Activated naive CD4-positive, alpha-beta T cell treated with anti-CD3 and anti-CD28 coated beads, Interleukin-2, amount 10 ng/mL, durations not matched to agents 7 days and 5 days (primary cell): ENCODE results near the gene SLC35E2B.
"Not testable (repeated sequence)": the region's sequence is repeated elsewhere in the genome, so short reads cannot be mapped to it uniquely, and the experiment has no call there.

Experiments used
- CTCF ChIA-PET: fragments of 350-600 bp; sonication (Branson Sonifier 250); formaldehyde crosslinking; loops from one replicate; lab custom pipeline; 2021; ENCODE audit warnings: antibody characterized with exemption; lab: Charles Lee
- DNase-seq: peaks from one replicate; pipeline ENCODE4 v3.0.0-alpha.2; 2020
- H3K27ac Mint-ChIP-seq: one replicate; pipeline ENCODE4 v1.8.0; 2021; ENCODE audit warnings: mild to moderate bottlenecking, moderate library complexity, mixed read lengths
- H3K27me3 Mint-ChIP-seq: one replicate; pipeline ENCODE4 v1.8.0; 2021; ENCODE audit warnings: mild to moderate bottlenecking, mixed read lengths
- H3K36me3 Mint-ChIP-seq: one replicate; pipeline ENCODE4 v1.8.0; 2021; ENCODE audit warnings: mixed read lengths
- H3K4me1 Mint-ChIP-seq: one replicate; pipeline ENCODE4 v1.8.0; 2021; ENCODE audit warnings: mixed read lengths
- H3K4me3 Mint-ChIP-seq: one replicate; pipeline ENCODE4 v1.8.0; 2021; ENCODE audit warnings: mild to moderate bottlenecking, moderate library complexity, mixed read lengths
- H3K9me3 Mint-ChIP-seq: one replicate; pipeline ENCODE4 v1.8.0; 2021; ENCODE audit warnings: mixed read lengths

Gene SLC35E2B

DNA sequence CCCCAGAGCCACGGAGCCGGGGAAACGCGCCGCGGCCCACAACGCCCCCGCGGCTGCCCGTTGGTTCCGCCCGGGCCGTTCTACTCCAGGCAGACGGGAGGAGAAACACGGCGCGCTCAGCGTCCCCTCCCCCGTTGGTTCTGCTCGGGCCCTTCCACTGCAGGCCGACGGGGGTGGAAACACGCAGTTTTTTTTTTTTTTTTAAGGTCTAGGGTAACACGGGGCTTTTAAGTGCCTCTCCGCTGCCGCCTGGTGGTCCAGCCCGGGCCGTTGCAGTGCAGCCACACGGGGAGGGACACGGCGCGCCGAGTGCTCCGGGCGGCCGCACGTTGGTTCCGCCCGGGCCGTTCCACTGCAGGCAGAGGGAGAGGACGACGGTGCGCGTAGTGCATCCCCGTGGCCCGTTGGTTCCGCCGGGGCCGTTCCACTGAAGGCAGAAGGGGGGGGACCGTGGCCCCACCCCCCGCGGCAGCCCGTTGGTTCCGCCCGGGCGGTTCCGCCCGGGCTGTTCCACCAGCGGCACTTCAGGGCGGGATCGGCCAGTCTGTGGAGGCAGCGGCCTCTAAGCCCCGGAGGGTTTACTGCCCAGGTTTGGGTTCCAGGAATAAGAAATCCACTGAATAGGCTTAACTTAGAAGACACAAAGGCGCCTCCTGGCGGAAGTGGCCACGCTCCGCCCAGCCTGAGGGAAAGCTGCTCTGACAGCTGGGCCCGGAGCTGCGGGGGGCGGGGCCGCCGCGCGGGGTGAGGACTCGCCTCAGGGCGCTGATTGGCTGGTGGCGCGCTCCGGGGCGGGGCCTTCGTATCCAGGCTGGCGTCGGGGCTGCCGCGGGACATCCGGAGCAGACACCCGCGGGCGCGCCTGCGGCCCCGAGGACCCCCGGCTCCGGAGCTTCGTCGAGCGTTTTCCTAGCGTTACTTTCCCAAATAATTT is at the start of gene SLC35E2B:
TSS of gene SLC35E2B (minus strand) at position 82 of the 934 bp plus-strand sequence. CDS start 16,096 bp downstream, outside the sequence.
- Mint-ChIP-seq H3K4me1 (peaks cover 17% of the 10 kb centered on the region), H3K27ac (peak within 1 kb of the TSS; percentile 98), H3K4me3 (peak within 1 kb of the TSS; percentile 78)
- H3K27me3 Mint-ChIP-seq, CTCF ChIA-PET, H3K9me3 Mint-ChIP-seq, H3K36me3 Mint-ChIP-seq: not testable (repeated sequence)
- DNase-seq, result peak; percentile 95

DNA sequence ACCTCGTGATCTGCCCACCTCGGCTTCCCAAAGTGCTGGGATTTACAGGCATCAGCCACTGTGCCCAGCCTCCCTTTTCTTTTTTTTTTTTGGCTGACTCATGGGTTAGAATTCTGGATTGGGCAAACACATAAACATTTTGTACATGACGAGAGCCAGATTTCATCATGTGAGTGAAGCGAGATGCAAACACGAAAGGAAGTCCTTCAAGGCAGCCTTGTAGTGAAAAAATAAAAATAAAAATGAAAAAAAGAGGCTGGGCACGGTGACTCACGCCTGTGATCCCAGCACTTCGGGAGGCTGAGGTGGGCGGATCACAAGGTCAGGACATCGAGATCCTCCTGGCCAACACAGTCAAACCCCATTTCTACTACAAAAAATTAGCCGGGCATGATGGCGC is 48.4 kb upstream of the SLC35E2B start:
- H3K36me3 Mint-ChIP-seq, DNase-seq, H3K4me3 Mint-ChIP-seq, CTCF ChIA-PET, H3K27me3 Mint-ChIP-seq, H3K27ac Mint-ChIP-seq, H3K9me3 Mint-ChIP-seq, H3K4me1 Mint-ChIP-seq: not testable (repeated sequence)

DNA sequence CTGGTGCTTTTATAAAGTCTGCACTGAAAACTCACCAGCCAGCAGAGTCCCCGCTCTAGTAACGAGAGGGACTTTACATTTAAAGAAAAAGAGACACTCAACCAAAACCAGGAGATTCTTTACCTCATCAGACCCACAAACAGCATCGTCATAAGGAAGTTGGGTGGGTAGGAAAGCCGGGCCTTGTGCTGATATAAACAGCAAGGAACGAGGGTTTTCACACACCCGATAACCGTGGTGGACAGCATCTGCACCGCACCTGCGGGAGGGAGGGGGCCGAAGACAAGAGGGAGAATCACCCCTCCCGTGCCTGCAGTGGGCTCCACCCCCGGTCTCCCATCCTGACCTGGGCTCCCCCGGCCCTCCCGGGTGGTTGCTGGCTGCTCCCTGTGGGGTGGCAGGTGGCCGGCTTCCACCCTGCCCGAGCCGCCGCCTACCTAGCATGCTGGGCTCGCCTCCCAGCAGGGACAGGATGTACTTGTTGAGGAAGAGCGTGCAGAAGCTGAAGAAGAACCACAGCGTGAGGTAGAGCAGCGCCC is 46.3 kb upstream of the SLC35E2B start:
- DNase-seq, CTCF ChIA-PET, H3K4me3 Mint-ChIP-seq, H3K27ac Mint-ChIP-seq, H3K9me3 Mint-ChIP-seq, H3K4me1 Mint-ChIP-seq, H3K27me3 Mint-ChIP-seq: not testable (repeated sequence)
- H3K36me3 Mint-ChIP-seq, result peaks cover 14% of the 10 kb centered on the region

GRCh38 chr1:1737675-1738590 is 45.3 kb upstream of the SLC35E2B start:
- peaks cover 12% of the 10 kb centered on the region for H3K36me3 Mint-ChIP-seq
- H3K9me3 Mint-ChIP-seq, H3K4me1 Mint-ChIP-seq, CTCF ChIA-PET, H3K27me3 Mint-ChIP-seq, H3K4me3 Mint-ChIP-seq, H3K27ac Mint-ChIP-seq, DNase-seq: not testable (repeated sequence)

DNA sequence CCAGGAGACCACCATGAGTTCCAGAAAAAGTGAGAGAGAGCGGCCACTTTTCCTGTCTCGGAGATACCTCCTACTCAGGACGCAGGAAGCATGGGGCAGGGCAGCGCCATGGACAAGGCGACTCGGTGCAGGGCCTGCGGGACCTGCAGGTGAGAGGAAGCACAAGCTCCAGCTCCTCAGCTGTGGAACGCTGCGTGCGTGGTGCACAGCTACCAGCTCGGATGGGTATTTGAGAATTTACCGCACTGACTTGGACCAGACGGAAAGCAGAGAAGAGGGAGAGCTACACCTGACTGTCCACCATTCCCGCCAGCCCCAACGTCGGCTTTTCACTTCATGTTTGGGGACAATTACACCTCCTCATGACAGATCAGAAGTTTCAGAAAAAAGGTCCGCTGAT is 39.8 kb upstream of the SLC35E2B start:
- CTCF ChIA-PET, result no interaction called here
- peaks cover 26% of the 10 kb centered on the region for H3K36me3 Mint-ChIP-seq
- no peak for DNase-seq
- no peaks in the 10 kb centered on the region for H3K27me3 Mint-ChIP-seq
- no peaks in the 10 kb centered on the region for H3K9me3 Mint-ChIP-seq
- peak overlapping the region; percentile 24 for H3K27ac Mint-ChIP-seq
- H3K4me3 Mint-ChIP-seq, result no peak overlapping the region
- H3K4me1 Mint-ChIP-seq, result peaks cover 16% of the 10 kb centered on the region

GRCh38 chr1:1730870-1731269 is 38.3 kb upstream of the SLC35E2B start:
- H3K4me1 Mint-ChIP-seq, result peaks cover 23% of the 10 kb centered on the region
- CTCF ChIA-PET, result no interaction called here
- H3K36me3 Mint-ChIP-seq, result peaks cover 28% of the 10 kb centered on the region
- peak overlapping the region; percentile 3 for H3K27ac Mint-ChIP-seq
- no peaks in the 10 kb centered on the region for H3K27me3 Mint-ChIP-seq
- H3K9me3 Mint-ChIP-seq, result no peaks in the 10 kb centered on the region
- DNase-seq, result no peak
- no peak overlapping the region for H3K4me3 Mint-ChIP-seq

DNA sequence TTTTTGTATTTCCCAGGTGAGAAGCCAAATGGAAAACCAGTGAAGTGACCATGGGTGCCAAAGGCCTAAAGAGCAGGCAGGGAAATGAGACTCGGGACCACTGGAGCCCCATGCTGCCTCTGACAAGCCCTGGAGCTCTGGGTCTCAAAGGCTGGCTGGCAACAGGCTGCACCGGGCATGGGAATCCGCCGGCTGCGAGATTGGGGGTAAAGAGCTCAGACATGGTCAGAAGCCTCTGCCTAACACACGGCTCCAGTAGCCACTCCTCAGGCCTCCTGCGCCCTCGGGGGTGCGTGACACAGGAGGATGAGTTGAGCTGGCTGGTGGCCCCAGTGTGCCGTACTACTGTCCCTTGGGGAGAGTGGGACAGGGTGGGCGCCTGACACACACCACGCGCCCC is 37.6 kb upstream of the SLC35E2B start:
- H3K9me3 Mint-ChIP-seq, H3K27me3 Mint-ChIP-seq, CTCF ChIA-PET, H3K4me3 Mint-ChIP-seq, DNase-seq: not testable (repeated sequence)
- Mint-ChIP-seq H3K27ac (peak overlapping the region; percentile 100), H3K4me1 (peaks cover 23% of the 10 kb centered on the region), H3K36me3 (peaks cover 24% of the 10 kb centered on the region)

DNA sequence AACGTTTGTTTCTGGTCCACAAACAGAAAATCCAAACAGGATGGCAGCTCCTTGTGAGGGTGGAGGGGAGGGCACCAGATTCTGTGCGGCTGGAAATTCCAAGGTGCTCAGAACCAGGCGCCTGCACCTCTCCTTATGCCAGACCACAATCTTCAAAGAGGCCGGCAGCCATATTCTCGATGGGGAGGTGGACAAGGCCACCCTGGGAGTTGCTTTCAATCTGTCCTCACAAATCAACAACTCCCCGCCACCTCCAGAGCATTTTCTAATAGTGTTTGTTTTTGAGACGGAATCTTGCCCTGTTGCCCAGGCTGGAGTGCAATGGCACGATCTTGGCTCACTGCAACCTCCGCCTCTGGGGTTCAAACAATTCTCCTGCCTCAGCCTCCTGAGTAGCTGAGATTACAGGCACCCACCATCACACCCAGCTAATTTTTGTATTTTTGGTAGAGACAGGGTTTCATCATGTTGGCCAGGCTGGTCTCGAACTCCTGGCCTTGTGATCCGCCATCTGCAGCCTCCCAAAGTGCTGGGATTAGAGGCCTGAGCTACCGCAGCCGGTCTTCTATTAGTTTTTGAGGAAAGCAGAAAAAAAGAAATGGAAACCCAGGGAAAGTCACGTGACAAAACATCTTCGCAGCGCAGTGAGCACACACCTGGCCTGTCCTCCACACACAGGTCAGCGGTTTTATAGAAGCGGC is 36.7 kb upstream of the SLC35E2B start:
- DNase-seq, CTCF ChIA-PET, H3K9me3 Mint-ChIP-seq, H3K27me3 Mint-ChIP-seq: not testable (repeated sequence)
- H3K27ac Mint-ChIP-seq, result peak overlapping the region; percentile 100
- H3K36me3 Mint-ChIP-seq, result peaks cover 27% of the 10 kb centered on the region
- peaks cover 27% of the 10 kb centered on the region for H3K4me1 Mint-ChIP-seq
- peak overlapping the region; percentile 68 for H3K4me3 Mint-ChIP-seq

- H3K4me3 Mint-ChIP-seq, result peak overlapping the region; percentile 68
Measured at GRCh38 chr1:1728308-1729005, 35.9 kb upstream of the SLC35E2B start.

GRCh38 chr1:1727131-1727651 is 34.6 kb upstream of the SLC35E2B start:
- CTCF ChIA-PET, H3K9me3 Mint-ChIP-seq, H3K27me3 Mint-ChIP-seq, DNase-seq, H3K4me3 Mint-ChIP-seq: not testable (repeated sequence)
- H3K36me3 Mint-ChIP-seq, result peaks cover 22% of the 10 kb centered on the region
- peak overlapping the region; percentile 78 for H3K27ac Mint-ChIP-seq
- H3K4me1 Mint-ChIP-seq, result peaks cover 27% of the 10 kb centered on the region

More at GRCh38 chr1:1728308-1729005, 35.9 kb upstream of the SLC35E2B start:
- H3K27me3 Mint-ChIP-seq, CTCF ChIA-PET, H3K9me3 Mint-ChIP-seq: not testable (repeated sequence)
- peaks cover 27% of the 10 kb centered on the region for H3K4me1 Mint-ChIP-seq
- H3K27ac Mint-ChIP-seq, result peak overlapping the region; percentile 100
- H3K36me3 Mint-ChIP-seq, result peaks cover 26% of the 10 kb centered on the region
- DNase-seq, result peak; percentile 73

- Mint-ChIP-seq H3K27ac (peak overlapping the region; percentile 78), H3K4me3 (peak overlapping the region; percentile 43), H3K4me1 (peaks cover 31% of the 10 kb centered on the region), H3K36me3 (peaks cover 25% of the 10 kb centered on the region)
- DNase-seq, H3K27me3 Mint-ChIP-seq, H3K9me3 Mint-ChIP-seq, CTCF ChIA-PET: not testable (repeated sequence)
Measured at GRCh38 chr1:1726088-1726487, 33.5 kb upstream of the SLC35E2B start.

DNA sequence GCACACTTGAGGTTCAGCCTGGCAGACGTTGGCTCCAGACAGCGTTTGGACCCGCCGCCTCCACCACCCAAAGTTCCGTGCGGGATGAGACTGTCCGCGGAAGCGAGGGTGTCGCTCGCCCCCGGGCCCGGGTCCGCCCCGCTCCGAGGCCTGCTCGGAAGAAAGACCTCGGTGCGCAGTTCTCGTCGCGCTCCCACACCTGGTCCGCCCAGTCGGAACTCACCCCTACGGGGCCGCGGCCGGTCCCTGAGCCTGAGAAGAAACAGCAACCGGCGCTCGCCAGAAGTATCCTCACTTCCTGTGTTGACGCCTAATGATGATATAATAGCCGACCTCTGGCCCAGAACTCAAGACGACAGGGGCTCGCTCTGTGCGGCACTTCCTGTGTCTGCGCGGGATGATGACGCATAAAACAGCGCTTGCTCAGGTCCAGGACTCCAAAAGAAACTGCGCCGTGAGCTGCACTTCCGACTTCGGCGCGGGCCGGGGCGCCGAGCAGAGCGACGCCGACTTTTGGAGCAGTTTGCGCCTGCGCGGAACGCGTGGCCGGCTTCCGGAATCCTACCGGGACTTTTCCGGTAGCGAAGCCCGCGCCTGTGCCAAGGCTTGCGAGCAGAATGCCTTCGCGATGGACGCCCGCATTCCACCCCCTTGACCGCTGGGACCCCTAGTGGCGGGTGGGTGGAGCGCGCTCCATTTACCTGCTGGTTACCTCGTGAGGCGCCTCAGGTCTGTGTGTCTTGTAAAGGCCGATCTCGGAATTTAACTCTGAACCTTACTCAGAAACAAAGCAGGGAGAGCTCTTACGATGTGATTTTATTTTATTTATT is 31.7 kb upstream of the SLC35E2B start, which contains the start of gene CDK11A:
TSS of gene CDK11A (minus strand) at position 323 of the 830 bp plus-strand sequence. CDS start 1,539 bp downstream, outside the sequence.
- Mint-ChIP-seq H3K4me3 (peak within 1 kb of the TSS; percentile 93), H3K4me1 (peaks cover 28% of the 10 kb centered on the region), H3K36me3 (peaks cover 25% of the 10 kb centered on the region), H3K27ac (peak within 1 kb of the TSS; percentile 99)
- H3K27me3 Mint-ChIP-seq, H3K9me3 Mint-ChIP-seq: not testable (repeated sequence)
- CTCF ChIA-PET, result interaction anchor here (0.7 kb wide), 1 partner anchor 181 kb away, joined by 3 read pairs; no protein-coding TSS in a partner anchor
- peak; percentile 99 for DNase-seq
